ENCODE data around the gene ZFP36L2. TPM values are rescaled to one million over a fixed set of nuclear protein-coding genes. Genes with fewer than 3 reads are reported as not detected.
A peak's percentile ranks its signal among the peaks of the same experiment; 100 is the strongest.

ZFP36L2 gene
- total and polyA plus RNA-seq, 9 of the 15 experiments (the other 6 are each of a cell fraction or from before 2014, with no cell fraction given): 4.1 to 60.6 (median 20.3) TPM

- TF ChIP-seq ZNF518B (CRISPR knock-in tag; IDR thresholded peaks at IDR 0.05): no peak
- TF ChIP-seq NCOA4 (IDR thresholded peaks at IDR 0.05; ENCODE audit: partially characterized antibody): no peak
- TF ChIP-seq KDM1A (IDR thresholded peaks at IDR 0.05): peak; percentile 8 to 50; a peak in 1 of 4 replicates
- TF ChIP-seq MAFG (tag; conservative IDR thresholded peaks at IDR 0.05): no peak
- no peak for TF ChIP-seq NFIC (IDR thresholded peaks at IDR 0.05)
- TF ChIP-seq ESRRB (CRISPR knock-in tag; IDR thresholded peaks at IDR 0.05; ENCODE audit: borderline replicate concordance): no peak
- no peak for TF ChIP-seq ZNF717 (CRISPR knock-in tag; IDR thresholded peaks at IDR 0.05)
- TF ChIP-seq ZNF444 (CRISPR knock-in tag; IDR thresholded peaks at IDR 0.05): no peak
- TF ChIP-seq ZSCAN29 (IDR thresholded peaks at IDR 0.05): no peak
- no peak for TF ChIP-seq ZNF76 (CRISPR knock-in tag; IDR thresholded peaks at IDR 0.05; ENCODE audit: borderline replicate concordance)
- TF ChIP-seq ILF3 (IDR thresholded peaks at IDR 0.05; ENCODE audit: borderline replicate concordance): no peak
- TF ChIP-seq MTA1 (IDR thresholded peaks at IDR 0.05; ENCODE audit: borderline replicate concordance): peak; percentile 72; the same call in 1 of the 2 replicates
- TF ChIP-seq TBP (optimal IDR thresholded peaks at IDR 0.05; ENCODE audit: low read depth, low read length): no peak
- TF ChIP-seq CBX1 (IDR thresholded peaks at IDR 0.05; ENCODE audit: low read depth): no peak; the same call in 1 of the 2 replicates
- no peak for TF ChIP-seq HCFC1 (IDR thresholded peaks at IDR 0.05; ENCODE audit: low read depth, low read length)
- peak; percentile 63; the same call in 1 of the 2 replicates for TF ChIP-seq MBD2 (IDR thresholded peaks at IDR 0.05; ENCODE audit: borderline replicate concordance, low read depth)
- TF ChIP-seq SMARCB1 (IDR thresholded peaks at IDR 0.05; ENCODE audit: insufficient read length, low read depth): no peak
- TF ChIP-seq ATF2 (CRISPR knock-in tag; IDR thresholded peaks at IDR 0.05): no peak
- no peak for TF ChIP-seq GTF2B (IDR thresholded peaks at IDR 0.05; ENCODE audit: extremely low read depth, insufficient read length)
- peak; percentile 65; the same call in 1 of the 2 replicates for TF ChIP-seq HES1 (IDR thresholded peaks at IDR 0.05; ENCODE audit: low read depth)
- TF ChIP-seq KAT2B (IDR thresholded peaks at IDR 0.05; ENCODE audit: low read depth, low read length): no peak
Measured at GRCh38 chr2:43210467-43211303, 15.7 kb downstream of the ZFP36L2 start (continued).

Data from K562 (cell line).